GM10248 (cell line): ENCODE measurements around the gene CAMK1G.

Experiments used
- CTCF ChIA-PET: fragments of 300-600 bp; sonication (Branson Sonifier 250); formaldehyde crosslinking; extraction: SDS; loops from one replicate; lab custom pipeline; 2021; ENCODE audit warnings: antibody characterized with exemption; lab: Yijun Ruan, JAX
- POLR2A ChIA-PET: fragments of 350-650 bp; sonication (Branson Sonifier 250); formaldehyde crosslinking; extraction: SDS; loops from one replicate; lab custom pipeline; 2020; ENCODE audit warnings: antibody characterized with exemption; lab: Yijun Ruan, JAX
- DNase-seq: peaks from one replicate; pipeline ENCODE4 v3.0.0; 2012; ENCODE audit errors: extremely low spot score
- TF ChIP-seq, protein P1 (sequence below): IDR thresholded peaks from 2 replicates; pipeline ENCODE4 v1.5.1; 2012; ENCODE audit warnings: mild to moderate bottlenecking, low read depth; ENCODE audit errors: extremely low read depth, missing control alignments, control extremely low read depth

The CAMK1G gene

DNA sequence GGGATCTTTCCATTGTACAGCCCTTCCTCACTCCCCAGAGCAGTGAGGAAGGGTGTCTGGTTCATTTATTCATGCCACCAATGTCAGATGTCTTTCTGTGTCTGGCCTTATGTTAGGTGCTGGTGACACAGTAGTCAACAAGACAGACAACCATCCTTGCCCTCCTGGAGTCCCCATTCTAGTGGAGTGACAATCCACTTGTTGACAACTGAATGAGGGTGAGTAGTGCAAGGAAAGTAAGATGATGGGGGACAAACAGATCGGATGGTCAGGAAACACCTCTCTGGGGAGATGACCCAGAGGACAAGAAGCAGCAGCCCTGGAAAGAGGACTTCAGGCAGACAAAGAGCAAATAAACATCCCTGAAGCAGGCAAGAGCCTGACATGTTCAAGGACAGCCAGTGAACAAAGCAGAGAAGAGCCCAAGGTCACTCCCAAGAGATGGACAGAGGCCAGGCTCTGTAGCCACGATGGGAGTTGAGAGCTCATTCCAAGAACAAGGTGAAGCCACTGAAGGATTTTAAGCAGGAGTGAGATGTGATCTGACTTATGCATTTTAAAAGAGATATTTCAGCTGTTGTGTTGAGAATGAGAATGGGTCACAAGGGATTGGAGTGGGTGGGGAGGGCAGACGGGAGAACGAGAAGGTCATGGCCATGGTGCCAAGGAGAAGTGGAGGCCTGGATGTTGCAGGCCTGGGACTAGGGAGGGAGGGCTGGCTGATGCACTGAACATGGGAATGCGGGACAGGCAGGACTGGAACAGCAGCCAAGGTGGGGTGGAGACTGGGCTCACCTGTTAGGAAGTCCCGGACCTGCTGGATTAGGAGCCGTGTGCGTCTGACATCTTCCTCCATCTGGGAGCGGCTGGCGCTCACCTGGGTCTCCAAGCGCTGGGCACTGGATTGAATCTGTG lies 38.5 kb downstream of the CAMK1G start:
- POLR2A ChIA-PET = no interaction called here
- DNase-seq = no peak
- TF ChIP-seq, protein P1, sequence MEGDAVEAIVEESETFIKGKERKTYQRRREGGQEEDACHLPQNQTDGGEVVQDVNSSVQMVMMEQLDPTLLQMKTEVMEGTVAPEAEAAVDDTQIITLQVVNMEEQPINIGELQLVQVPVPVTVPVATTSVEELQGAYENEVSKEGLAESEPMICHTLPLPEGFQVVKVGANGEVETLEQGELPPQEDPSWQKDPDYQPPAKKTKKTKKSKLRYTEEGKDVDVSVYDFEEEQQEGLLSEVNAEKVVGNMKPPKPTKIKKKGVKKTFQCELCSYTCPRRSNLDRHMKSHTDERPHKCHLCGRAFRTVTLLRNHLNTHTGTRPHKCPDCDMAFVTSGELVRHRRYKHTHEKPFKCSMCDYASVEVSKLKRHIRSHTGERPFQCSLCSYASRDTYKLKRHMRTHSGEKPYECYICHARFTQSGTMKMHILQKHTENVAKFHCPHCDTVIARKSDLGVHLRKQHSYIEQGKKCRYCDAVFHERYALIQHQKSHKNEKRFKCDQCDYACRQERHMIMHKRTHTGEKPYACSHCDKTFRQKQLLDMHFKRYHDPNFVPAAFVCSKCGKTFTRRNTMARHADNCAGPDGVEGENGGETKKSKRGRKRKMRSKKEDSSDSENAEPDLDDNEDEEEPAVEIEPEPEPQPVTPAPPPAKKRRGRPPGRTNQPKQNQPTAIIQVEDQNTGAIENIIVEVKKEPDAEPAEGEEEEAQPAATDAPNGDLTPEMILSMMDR = no peak
- CTCF ChIA-PET = interaction anchor here (1.0 to 3.8 kb wide), 3 partner anchors 12 to 67 kb away, joined by 3 to 28 read pairs (median 8); no protein-coding TSS in a partner anchor

DNA sequence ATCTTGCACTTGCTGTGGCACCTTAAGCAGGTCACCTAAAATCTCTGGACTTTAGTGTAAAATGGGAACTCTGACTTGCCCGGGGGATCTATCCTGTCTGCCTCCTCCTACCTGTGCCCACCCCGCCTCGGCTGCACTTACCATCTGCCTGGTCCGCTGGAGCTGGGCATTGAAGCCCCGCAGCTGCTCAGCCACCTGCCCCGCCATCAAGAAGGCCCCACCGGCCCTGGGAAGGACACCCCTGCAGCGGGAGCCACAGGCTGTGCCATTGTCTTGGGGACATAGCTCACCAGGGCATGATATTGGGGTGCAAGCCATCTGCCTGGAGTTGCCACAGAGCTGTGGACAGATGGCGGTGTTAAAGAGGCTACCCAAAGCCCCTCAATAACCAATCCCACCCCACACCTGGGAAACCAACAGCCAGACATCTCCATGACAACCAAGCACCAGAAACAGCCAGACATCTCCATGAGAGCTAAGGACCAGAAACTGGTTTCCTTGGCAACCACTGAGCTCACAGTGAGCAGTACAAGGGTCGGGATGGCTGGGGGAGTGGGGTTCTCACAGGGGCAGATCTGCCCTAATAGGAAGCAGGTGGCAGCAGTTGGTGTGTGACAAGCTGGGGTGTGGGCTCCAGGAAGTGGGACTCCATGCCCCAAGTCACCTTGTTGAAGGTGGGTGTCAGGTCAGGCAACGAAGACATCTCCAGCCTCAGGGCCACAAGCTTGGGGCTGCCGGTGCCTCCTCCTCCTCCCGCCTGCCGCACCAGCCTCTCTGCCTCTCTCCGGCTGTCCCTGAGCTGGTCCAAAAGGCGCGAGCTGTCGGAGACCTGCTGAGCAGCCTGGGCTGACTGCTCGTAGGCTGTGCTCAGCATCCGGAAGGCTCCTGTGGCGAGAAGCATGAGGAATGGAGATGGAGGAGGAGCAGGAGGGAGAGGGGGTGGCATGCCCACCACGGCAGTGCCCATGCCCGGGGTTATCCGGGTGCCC lies 39.6 kb downstream of the CAMK1G start:
- TF ChIP-seq, protein P1 = no peak
- CTCF ChIA-PET = interaction anchor here (1.3 to 10.3 kb wide), 11 partner anchors 11 to 125 kb away, joined by 4 to 144 read pairs (median 7); partner anchors contain the start of genes CAMK1G and HSD11B1
- POLR2A ChIA-PET = no interaction called here
- no peak for DNase-seq

DNA sequence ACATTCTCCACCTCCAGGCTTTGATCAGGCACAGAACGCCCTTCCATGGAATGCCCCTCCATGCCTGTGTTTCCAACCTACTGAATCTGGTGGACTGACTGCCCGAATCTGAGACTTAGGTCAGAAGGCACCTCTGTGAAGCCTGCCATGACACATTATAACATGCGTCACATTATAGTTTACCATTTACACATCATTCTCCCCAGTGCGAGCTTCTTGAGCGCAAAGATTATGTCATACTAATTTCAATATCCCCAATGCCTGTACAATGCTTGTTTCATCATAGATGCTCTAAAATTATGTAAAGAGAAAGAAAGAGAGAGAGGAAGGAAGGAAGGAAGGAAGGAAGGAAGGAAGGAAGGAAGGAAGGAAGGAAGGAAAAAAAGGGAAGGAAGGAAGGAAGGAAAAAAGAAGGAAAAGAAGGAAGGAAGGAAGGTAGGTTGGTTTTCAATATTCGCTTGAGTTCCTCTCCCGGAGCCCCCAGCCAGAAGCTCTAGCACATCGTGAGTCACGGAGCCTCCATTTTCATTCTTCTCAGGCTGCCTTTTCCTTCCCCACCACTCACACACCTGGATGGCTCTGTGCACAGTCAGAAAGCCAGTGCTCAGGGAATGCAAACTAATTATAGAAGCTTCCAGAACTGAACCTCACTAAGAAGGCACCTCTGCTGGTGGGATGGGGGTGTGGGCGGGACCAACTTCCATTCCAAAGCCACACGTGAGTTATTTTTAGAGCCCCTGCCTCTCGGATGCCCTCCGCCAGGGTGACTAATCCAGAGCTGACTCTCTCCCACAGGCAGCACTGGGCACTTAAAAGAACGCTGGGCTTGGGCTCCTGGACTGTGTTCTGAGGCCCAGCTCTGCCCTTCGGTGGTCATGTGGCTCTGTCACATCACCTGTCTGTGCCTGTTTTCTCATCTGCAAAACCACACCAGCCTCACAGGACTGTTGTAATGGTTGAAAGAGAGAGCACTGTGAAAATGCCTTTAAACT lies 41.3 kb downstream of the CAMK1G start:
- ChIA-PET CTCF (interaction anchor here (0.8 to 10.3 kb wide), 10 partner anchors 9 to 123 kb away, joined by 3 to 144 read pairs (median 7); partner anchors contain the start of genes CAMK1G and HSD11B1), POLR2A (no interaction called here)
- TF ChIP-seq, protein P1 = no peak
- no peak for DNase-seq

DNA sequence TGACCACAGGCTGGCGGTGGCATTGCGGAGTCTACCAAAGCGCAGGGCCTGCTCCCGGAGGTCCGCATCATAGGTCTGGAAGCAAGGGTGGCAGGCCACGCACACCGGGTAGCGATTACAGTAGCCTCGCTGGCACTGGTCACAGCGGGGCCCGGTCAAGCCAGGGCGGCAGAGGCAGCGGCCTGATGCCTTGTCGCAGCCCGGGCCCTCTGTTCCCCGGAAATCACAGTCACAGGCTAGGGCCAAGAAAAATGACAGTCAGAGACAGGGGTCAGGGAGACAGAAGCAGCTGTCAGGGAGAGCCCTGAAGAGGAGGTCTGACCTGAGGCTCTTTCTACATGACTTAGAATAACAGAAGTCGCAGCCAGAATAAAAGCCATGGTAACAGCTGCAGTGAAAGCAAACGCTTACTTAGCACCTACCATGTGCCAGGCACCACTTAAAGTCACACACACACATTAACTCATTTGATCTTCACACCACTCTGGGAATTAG lies 42.3 kb downstream of the CAMK1G start:
- TF ChIP-seq, protein P1 = no peak
- ChIA-PET POLR2A (no interaction called here), CTCF (interaction anchor here (0.8 to 10.3 kb wide), 3 partner anchors 27 to 67 kb away, joined by 3 to 144 read pairs (median 4); partner anchors contain the start of gene CAMK1G)
- DNase-seq = no peak

DNA sequence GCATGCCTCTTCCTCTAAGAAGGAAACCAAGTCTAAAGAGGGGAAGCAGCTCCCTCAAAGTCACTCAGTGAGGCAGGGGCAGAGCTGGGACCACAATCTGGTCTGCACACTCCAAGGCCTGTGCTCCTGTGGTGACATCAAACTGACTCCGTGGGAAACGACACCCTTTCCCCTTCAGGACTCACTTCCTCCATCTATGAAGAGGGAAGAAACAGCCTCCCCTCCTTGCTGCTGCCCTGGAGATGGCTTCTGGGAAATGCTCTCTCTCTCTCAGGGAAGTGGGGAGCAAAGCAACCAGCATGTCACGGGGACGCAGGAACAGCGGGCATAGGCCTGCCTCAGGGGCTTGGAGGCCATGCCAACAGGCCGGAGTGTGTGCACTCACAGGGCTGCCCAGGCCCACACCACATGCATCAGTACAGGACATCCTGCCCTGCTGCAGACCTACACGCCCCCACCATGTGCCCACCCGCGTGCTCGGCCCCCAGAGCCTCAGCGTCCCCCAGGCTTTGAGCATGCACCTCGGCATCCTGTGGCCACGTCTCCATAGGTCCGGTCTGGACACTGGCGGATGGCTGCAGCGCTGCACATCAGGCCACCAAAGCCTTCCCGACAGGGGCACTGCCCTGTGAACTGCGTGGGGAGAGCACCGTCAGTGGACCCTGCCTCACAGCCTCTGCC lies 43.0 kb downstream of the CAMK1G start:
- POLR2A ChIA-PET = no interaction called here
- CTCF ChIA-PET = interaction anchor here (0.7 to 10.3 kb wide), 14 partner anchors 9 to 132 kb away, joined by 3 to 144 read pairs (median 4); partner anchors contain the start of gene CAMK1G
- TF ChIP-seq, protein P1 = no peak
- no peak for DNase-seq
